SHP77 (cell line): ENCODE results near the gene PELI2.
A peak's percentile ranks its signal among the peaks of the same experiment; 100 is the strongest.

Experiments
- DNase-seq, 2 experiments: peaks; one replicate each; lab custom pipeline; 2025; lab: John Stamatoyannopoulos, UW

Gene PELI2

DNA sequence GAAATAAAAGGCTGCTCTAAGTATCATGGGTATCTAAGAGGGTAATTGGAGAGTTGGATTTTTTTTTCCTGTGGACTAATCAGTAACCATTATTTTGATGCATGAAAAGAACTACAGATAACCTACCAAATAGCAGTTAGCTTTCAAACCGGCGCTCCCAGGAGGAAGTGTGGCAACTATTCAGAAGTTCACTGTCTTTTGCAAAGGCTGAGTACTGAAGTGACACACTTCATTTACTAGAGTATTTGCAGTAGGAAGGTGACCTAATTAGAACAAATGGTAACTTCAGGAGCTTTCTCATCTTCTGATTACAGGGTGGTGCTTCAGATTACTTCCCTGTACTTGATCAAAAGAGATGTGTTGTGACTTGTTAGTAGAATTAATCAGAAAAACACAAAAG lies 87.7 kb downstream of the PELI2 start:
- DNase-seq, result no peak

DNA sequence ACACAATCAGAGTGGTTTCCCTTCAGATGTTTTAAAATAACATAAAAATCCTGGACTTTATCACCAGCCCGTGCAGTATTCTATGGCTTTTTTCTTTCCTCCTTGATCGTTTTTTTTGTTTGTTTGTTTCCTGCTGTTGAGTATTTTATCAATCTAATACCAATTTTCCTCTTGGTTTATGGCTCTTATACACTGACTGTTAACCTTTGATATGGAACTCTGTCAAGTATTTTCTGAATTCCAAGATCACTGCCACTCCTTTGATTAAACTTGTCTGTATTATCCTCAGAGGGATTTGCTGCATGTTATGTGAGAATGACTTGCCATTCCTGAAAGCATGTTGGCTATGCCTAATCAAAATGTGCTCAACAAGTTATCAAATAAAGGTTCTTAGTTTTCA lies 88.4 kb downstream of the PELI2 start:
- DNase-seq, result no peak

DNA sequence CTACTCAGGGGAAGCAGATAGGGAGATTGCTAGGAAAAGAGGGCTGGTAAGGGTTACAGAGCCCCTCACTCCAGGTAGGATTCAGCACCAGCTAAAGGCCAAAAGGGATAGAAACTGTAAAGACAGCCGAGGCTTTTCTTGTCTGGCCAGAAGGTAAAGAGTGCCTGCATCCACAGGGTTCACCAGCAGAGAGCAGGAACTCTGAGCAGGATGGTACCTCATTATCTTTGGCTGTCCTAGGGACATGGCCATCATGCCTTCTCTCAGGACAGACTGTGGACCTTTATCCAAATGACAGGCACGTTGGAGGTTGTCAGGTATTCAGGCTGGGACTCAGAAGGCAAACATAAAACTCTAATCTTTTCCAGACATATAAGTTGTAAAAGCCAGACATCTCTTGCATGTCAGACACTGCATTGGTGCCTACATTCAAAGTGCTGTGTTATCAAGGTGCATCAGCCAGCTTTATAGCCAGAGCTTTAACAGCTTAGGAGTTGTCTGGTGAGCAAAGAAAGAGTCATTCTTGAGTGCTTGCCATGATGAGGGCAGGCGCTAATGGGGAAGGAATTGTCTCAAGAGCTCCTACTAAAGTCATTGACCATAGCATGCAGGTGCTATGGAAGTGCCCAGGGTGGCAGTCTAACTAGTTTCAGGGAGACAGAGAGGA lies 89.5 kb downstream of the PELI2 start:
- no peak for DNase-seq

DNA sequence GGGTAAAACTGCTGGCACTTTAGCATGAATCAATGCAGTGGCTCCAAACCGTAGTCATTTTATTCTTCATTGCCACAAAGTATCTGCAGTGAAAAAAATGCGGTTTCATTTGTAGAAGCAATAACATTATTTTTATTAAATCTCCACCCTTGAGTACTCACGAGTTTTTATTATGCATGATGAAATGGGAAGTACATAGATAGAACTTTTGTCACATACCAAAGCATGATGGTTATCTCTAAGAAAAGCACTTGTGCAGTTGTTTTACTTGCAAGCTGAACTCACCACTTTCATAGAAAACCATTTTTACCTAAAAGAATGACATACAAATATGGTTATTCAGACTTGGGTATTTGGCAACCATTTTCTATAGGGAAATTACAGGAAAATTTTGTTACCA lies 90.3 kb downstream of the PELI2 start:
- DNase-seq, result no peak

DNA sequence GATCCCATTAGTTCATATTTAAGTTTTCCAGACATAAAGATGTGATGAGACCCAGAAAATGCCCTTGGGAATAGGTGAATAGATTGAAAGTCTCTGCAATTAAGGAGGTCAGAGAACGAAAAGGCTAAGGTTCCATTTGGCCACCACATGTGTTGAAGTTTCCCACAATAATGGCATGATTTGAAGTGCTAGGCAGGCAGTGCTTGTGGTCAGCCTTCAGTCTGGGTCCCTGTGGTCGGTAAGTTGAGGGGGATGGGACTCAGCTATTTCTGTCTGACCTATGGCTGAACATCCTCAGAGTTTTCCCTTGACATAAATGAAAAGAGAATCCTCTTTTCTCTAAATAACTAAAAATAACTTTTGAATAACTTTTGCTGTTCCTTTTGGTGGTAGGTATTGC lies 92.4 kb downstream of the PELI2 start:
- DNase-seq, result no peak

DNA sequence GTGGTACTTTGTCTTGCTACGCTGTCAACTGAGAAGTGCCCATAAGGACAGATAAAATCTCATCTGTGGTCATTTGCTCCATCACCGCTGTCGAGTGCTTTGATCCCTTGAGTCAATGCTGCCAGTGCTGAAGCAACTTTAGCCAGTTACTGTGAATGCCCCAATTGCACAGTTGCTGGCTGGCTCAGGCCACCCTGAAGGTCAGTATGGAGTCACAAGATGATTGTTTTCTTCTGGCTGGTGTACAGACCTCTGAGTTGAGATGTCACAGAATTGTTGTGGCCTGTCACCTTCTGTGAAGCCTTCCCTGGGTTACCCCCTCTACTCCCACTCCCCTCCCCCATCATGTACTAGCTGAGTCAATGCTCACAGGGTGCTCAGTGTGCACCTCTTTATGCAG lies 92.9 kb downstream of the PELI2 start:
- no peak for DNase-seq

DNA sequence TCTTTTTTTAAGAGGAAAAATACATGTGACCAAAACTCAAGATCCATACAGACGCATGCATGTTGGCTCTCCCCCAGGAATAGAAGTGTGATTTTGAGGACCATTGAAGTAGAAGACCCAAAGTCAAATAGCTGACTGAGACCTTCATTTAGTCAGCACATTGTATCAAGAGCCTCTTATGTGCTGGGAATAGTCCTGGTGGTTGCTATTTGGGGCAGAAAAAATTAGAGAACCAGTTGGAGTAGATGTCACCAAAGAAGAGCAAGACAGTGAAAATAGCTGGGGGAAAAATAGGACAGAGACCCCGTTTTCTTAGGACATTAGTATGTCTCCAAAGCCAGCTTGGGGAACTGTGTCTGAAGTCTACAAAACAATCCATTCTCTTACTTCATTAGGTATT lies 93.6 kb downstream of the PELI2 start:
- DNase-seq, result no peak

DNA sequence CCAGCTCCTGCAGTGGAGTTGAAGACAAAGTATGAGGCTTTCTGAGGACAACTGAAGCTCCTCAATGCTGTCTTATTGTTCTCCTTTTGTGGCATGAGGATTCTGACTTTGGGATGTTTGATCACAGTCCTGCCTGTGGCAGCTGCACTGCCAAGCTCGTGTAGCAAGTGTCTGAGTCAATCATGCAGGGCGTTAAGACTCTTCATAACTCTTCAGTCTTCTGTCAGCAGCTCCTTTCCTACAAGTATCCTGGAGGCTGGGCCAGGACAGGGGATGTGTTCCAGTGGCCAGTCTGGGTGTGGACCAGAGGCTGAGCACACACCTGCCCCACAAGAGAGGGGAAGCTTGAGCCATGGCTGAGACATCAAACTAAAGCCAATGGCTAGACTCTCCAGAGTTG lies 94.3 kb downstream of the PELI2 start:
- DNase-seq, result no peak

DNA sequence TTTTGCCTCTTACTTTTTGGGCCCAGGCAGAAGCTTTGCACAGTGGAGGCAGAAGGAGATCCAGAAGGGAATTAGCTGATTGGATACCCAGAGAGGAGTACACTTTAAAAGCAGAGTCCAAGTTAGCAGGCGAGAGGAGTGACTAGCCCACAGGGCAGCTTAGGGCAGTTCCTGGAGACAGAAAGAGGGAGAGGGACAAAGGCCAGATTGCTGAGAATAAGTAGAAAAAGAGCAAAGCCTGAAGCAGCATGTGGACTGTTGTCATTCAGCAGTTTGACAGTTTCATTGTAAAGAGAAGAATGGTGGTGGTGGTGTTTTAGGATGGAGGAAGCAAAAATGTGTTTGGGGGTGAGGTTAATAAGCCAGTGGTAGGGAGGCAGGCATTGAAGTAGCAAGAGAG lies 95.1 kb downstream of the PELI2 start:
- no peak for DNase-seq

DNA sequence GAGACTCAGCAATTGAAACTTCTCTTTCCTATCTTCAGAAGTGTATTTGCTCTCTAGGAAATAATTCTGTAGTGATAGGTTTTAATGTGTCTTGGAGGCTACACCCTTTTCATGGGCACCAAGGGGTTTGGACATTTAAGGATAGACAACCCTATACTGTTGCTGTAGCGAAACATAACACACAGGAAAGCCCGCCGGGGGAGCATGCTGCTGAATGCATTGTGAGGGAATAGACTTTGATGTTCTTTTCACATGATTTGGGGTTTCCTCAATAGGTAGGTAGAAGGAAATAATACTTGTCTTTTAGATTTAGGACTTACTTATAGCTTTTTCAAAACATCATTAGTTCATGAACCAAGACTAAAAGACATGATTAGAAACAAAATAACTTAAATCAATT lies 97.0 kb downstream of the PELI2 start:
- no peak for DNase-seq

DNA sequence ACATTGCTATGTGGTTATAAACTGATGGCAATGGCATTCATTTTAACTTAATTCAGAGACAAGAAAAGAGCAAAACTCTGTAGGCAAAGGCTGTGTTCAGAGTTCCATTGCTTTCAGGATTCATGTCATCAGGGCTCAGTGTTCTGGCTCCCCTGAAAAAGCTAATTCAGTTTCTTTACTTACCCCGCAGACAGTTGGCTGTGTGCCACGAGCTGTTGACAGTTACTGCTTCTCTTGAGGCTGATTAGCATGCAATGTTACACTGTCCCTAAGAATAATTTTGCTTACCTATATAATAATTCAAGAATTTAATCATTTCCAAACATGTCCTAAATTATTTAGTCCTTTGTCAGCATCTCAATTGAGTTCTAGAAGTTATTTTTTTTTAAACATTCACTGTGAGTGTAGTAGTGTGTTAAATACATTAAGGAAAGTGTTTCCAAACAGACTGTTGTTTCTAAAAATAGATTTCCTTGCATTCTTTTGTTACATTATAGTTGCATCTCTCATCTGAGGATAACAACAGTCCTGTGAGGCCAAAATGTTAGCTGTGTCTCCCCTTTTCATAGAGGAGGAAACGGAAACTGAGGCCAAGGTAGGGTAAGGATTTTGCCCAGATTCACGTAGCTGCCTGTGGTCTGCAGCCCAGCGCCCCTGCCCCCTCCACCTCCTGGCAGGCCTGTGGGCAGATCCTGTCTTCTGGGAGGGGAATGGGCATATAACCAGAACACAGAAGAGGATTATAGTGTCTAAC lies 98.6 kb downstream of the PELI2 start:
- DNase-seq, result peak; percentile 70

DNA sequence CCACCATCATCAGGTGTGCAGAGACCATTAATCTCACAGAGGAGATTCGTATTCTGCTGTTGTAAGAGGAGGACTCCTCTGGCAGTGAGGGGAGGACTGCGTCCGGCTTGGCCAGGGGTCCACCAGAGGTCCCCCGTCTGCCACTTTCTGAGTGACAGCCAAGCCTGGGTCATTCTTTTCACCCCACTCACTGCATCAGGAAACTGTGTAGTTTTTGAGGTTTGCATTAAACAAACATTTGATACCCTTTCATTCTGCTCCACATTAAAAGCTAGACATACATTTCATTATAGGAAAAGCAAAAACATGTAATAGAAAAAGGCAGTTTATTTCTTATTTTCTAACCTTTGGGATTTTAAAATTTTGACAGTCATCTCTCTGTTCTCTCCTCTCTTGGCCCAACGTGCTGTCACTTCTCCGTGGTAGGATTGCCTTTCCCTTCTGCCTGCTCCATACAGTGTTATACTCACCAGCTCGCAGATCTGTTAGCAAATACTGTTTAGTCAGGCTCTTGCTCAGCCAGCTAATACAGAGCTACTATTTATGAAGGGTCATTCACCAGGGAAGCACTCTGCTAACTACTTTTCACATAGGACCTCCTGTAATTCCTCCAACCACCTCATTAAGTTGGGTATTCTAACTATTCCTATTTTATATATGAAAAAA lies 99.3 kb downstream of the PELI2 start:
- DNase-seq, result peak in 1 of 2 experiments; percentile 55

DNA sequence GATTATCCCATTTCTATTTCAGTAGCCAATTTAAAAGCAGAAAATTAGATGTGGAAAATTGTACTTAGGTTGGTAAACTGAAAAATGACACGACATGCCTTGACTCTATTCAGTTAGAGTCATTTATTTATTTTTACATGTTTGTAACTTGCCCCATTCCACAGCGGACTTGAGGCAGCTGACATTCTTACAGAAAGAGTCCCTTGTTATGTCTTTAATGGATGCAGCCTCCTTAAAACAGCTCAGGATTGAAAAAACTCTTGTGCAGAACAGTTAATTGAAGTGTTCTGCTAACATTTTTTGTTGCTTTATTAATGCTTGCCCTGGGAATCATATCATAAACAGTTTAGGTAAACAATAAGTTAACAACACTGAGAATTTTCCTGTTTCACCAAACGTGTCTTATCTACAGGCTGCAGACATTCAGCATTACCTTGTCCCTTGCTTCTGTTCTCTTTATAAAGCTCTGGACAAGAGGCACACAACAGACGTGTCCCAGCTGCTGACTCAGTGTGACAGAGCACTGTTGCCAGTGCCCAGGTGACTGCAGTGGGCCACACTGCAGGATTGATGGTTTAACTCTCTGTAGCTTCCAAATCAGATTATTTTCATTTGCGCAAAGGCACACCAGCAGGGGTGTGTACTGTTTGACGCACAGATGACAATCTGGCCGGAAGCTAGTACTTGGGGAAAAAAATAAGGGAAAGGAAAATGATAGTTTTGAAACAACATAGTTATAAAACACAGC lies 101.6 kb downstream of the PELI2 start:
- peak; percentile 62 to 79 for DNase-seq

DNA sequence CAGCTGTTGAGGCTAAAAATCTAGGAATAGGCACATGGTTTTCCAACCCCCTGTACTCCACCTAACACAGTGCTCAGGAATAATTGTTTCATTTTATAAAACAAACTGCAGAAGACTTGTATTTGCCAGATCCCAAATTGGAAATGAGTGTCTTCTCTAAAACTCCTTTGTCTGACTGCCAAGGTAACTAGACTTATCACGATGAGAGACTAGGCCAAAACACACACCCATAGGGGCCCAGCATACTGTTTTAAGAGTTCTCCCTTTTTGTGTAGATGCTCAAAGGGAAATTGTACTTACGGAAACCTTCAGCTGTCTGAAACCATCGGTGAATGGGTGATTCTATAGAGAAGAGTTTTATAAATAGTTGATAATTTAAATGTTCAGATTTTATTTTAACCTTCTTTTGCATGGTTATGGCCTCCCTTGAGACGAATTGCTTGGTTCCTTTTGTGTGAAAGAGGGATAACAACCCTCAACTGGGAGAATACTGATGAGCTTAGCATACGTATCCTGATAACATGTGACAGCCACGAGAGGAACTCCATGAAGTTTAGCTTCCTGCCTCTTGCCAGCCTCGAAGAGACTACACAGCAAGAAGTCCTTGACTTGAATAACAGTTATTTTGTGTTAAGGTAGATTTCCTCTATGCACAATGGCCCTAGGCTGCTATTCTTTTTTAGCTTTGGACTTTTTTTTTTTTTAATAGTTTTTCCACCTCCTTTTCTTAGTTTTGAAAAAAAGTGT lies 103.3 kb downstream of the PELI2 start:
- DNase-seq, result no peak

DNA sequence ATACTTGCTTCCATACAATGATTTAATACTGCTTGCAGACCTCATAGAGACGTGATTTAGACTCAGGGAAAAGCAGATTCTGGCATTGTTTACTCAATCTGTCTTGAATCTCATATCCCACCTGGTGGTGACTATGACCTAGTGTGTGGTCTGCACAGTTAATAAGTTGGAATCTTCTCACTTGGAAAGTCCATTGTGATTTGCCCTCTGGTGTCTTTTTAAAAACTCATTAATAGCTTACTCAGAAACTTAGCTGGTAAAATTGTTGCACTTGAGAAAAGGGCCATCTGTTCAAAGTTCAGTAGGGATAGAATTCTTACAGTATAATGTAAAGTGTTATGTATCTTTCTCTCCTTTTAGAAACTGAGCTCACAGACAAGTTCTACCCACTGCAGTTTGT lies 106.0 kb downstream of the PELI2 start:
- DNase-seq, result peak; percentile 20 to 23

DNA sequence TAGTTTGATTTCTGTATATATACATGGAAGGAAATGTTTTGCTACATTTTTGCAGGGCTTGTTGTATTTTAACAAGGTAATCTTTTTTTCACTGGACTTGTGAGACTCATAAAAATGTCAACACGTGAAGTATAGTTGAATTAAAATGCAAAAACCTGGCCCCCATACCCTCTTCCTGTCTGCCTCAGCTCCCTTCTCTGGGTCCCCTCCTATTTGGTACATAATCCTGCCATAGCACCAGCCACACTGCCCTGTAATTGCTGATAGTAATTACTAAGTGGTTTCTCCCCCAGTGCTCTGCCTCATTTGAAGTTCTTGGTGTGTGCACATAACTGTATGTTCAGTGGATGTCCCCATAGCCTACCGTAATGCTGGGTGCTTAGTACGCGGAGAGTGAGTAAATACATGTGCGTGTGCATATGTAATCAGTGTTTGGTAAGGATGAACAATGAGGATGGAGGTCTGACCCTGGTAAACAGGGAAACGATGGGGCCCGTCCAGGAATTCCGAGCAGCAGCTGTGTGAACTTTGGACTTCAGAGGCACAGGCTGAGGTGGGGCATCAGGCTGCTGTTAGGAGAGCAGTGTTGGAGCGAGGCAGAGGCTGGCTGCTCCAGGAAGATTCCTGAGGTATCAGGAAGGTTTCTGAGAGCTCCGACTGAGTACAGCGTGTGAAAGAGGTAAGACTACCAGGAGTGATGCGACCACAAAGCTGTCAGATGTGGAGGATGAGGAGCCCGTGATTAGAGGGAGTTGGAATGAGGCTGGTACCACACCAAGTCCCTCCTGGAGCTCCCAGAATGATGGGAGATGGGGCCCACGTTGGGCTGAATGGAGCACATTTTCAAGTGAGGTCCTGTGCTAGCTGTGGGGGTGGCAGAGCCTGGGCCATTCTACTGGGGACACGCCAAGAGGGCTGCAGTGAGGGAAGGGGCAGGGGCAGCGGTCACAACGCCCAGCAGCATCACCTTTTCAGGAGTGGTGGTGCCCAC lies 106.8 kb downstream of the PELI2 start:
- DNase-seq, result peak; percentile 63 to 65

DNA sequence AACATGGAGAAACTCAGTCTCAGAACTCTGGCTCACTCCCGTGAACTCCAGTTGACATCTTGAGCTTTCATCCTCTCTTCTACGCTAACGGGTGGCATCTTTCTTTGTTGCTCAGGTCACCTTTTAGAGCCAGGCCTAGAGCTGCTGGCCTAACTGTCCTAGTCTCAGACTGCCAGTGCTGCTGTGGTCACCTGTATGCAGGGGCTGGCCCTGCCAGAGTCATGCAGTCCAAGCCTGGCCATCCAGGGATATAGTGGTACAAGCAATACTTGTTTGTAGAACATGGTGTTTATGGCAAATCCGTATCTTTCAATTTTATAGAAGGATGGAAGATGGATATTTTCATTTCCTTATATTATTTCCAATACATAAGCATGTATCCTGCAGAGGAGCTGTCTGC lies 117.2 kb downstream of the PELI2 start:
- DNase-seq, result no peak

DNA sequence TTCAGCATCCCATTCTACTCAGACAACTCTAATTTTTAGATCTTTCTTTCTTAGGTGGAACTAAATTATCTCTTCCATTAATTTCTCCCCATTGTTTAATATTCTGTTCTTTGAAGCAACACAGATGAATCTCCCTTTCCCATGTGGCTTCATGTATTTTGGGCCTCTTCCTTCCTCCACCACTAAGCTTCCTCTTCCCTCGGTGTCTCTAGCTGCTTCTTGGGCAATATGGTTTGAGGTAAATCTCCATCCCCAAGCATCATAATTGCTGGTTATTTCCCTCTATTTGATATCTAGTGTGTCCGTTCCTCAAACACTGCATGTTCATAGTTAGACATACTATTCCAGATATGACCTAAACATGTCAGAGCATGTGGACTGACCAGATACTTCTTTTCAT lies 119.2 kb downstream of the PELI2 start:
- no peak for DNase-seq

DNA sequence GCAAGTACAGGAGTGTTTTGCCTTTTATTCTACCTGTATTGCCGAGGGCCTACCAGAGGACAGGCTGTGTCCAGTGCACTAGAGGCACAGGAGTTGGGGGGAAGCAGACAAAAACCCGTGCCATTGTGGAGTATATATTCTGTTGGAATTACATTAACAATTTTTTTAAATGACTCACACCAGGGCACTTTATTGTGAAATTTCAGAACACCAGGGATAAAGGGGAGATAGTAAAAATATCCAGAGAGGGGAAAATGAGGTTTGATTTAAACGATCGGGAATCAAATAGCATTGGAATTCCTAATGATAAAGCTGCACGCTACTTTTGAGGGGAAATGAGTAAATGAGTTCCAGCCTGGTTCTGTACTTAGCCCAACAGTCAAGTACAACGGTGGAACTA lies 123.2 kb downstream of the PELI2 start:
- DNase-seq, result no peak

DNA sequence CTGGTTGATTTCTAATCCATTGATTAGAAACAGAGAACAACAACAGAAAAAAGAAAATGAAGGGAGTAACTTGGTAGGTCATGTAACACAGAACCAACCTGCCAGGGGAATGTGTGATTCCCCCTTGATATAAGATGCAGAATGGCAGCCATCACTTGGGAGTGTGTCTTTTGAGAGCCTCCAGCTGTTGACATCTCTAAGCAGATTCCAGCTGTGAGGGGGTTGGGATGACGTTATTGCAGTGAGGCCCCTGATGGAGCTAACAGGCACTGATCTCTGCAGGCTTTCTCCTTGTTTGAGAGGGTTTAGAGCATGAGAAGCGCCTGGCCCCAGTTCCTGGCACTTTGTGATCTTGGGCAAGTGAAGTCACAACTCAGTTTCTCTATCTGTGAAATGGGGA lies 124.9 kb downstream of the PELI2 start:
- DNase-seq, result no peak
